Daoy (cell line): ENCODE measurements around the gene TMPRSS11D. TPM values are rescaled to one million over a fixed set of nuclear protein-coding genes. Genes with fewer than 3 reads are reported as not detected.

Experiments
- total RNA-seq: library from RNA; depleted of rRNA; stranded (reverse); fragments of >200 nt; shearing (Covaris generic); gene quantifications from 2 replicates; pipeline ENCODE4 v1.2.3, GENCODE V29; 2014; rRNA removed

TMPRSS11D gene
- total RNA-seq, 1 experiment from 2014 or later = not detected

Other genes starting within 250 kb of the TMPRSS11D start
- gene UBA6, start 182.8 kb downstream of the TMPRSS11D start, total RNA-seq = 113 and 140 TPM in 2 replicates
- gene GNRHR, start 129.6 kb downstream of the TMPRSS11D start, total RNA-seq = not detected in 2 replicates
- gene TMPRSS11A, start 79.5 kb upstream of the TMPRSS11D start, total RNA-seq = not detected in 2 replicates
- 0.51 and 0.69 TPM in 2 replicates for gene TMPRSS11F, start 245.9 kb upstream of the TMPRSS11D start, total RNA-seq